NCI-H446 treated with DMSO at 0.1 percent for 48 hours (cell line): ENCODE results near the gene ALDH5A1.

Experiments
- DNase-seq: peaks from one replicate; lab custom pipeline; 2025; lab: John Stamatoyannopoulos, UW

ALDH5A1 gene

DNA sequence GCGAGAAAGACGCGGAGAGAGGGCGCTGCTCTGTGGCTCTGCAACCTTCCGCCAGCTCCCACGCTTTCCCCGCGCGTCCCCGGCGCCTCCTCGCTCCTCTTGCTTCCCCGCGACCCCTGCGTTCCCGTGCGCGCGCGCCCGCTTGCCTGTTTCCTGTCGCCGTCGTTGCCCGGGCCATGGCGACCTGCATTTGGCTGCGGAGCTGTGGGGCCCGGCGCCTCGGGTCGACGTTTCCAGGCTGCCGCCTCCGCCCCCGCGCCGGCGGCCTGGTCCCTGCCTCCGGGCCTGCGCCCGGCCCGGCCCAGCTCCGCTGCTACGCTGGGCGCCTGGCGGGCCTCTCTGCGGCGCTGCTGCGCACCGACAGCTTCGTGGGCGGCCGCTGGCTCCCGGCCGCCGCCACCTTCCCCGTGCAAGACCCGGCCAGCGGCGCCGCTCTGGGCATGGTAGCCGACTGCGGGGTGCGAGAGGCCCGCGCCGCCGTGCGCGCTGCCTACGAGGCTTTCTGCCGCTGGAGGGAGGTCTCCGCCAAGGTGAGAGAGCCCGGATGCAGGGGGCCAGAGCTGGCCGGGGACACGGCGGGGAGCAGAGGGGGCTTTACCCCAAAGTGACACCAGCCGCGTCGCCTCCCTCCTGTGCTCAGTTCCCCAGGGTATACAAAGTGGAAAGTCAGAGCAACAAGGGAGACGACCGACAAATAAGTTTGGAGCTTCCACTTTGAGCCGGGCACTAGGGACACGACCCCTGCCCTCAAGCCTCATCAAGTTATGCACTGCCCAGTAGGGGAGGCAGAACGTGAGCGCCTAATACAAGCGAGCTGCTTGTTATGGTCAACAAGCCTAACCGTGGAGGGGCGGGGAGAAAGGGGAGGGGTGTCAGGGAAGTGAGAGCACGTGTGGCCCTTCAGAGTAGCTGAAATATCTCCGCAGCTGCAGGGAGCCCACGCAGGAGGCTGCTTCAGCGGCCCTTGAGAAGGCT, at the start of gene ALDH5A1:
Gene ALDH5A1, plus strand, starts transcription at position 149 of the 975 bp plus-strand sequence. Its CDS starts 28 bp downstream, at position 177.
- no peak for DNase-seq

DNA sequence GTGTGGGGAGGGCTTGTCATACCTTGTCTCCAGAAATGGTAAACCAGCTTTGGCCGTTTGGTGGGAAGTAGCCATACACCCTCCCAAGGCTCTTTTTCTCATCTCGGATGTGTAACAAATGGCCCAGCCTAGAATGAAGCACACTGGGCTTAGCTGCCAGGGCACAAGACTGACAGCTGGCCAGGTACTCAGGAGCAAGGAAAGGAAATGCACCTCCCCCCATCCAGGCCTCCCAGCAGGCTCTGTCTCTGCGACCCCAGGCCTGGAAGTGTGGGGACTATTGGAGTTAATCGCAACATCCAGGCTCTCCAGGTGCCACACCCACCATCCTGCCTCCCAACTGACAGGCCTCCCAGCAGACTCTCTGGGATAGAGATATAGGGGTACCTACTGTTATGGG, 49.1 kb upstream of the ALDH5A1 start:
- DNase-seq = no peak

GRCh38 chr6:24446670-24447069, 48.1 kb upstream of the ALDH5A1 start:
- no peak for DNase-seq

DNA sequence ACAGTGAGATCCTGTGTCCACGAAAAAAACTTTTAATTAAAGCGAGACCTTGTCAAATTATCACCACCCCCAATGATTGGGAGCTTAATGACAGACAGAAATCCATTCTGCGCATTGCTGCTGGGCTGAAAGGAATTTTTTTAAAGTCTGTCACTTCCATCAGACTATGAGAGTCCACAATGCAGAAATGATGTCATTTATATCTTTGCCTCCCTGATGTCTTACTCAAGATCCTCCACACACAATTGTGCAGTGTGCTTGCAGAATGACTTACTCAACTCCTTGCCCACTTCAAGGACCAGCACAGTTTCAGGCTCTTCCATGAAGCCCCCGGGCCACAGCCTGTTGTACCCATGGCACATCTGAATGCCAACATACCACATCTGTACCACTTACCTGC, 46.4 kb upstream of the ALDH5A1 start:
- DNase-seq = no peak

GRCh38 chr6:24448828-24449525, 45.8 kb upstream of the ALDH5A1 start:
- DNase-seq = no peak

DNA sequence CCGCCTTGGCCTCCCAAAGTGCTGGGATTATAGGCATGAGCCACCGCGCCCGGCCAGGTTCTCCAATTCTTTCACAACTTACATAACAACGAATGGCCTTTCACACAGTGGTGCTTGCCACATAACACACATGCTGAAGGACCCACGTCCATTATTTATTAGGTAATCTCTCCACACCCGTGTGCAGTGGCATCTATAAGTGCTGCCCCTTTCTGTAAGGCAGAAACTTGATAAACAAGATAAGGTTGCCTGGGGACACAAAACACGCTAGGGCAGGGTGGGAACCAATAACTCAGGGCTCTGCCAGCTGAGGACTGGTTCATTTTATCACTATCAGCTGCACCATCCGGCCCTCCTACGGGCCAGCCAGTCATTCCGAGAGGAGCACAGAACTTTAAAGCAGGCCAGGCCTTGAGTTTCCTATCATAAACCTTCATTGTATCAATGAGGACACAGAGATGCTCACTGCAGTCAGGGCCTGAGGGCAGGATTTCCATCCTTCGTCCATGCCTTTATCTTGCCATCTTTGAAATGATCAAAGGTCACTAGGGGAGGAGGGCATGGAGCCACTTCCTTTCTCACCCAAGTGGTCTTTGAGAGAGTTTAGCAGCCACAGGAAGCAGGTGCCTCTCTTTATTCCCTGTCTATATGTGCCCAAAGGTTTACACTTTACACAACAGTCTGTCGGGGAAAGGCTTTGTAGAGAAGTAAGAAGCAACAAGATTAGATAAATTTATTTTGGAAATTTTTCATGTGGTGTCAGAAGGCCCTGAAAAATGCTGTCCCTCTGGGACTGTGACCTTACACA, 43.0 kb upstream of the ALDH5A1 start:
- no peak for DNase-seq

DNA sequence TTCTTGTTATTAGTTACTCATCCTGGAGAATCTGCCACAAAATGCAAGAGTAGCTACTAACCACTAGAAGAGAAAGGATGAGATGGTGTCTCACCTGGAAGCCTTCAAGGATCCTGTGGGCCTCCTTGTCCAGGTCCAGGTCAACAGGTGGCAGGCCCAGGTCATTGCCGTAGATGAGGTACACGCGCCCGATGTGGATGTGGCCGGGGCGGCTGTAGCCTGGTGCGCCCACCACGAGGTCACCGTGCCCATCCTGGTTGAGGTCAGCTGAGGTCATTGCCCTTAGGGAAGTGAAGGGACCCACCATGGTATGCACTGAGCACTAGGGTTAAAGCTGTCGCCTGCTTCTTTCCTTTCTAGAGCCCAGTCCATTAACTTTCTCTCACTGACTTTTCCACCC, 40.8 kb upstream of the ALDH5A1 start:
- DNase-seq = no peak

DNA sequence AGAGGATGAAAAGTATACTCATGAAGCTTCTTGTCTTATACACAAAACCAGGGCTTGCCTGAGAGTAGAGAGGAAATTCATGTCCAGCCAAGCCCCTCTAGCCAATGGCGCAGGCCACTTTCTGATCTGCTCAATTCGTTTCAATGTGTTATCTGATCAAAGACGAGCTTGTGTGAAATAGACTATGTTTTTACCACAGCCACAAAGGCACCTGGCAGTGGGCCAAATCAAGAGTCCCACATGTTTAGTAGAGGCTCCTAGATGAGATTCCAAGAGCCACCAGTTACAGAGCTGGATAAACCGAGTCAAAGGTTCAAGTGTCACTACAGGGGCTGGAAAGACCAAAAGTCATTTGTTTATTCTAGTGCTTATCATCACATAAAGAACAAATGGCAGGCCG, 40.3 kb upstream of the ALDH5A1 start:
- DNase-seq = no peak

- no peak for DNase-seq
These were observed 39.7 kb upstream of the ALDH5A1 start for GRCh38 chr6:24455061-24455460.

GRCh38 chr6:24458134-24458533, 36.6 kb upstream of the ALDH5A1 start:
- DNase-seq = no peak

DNA sequence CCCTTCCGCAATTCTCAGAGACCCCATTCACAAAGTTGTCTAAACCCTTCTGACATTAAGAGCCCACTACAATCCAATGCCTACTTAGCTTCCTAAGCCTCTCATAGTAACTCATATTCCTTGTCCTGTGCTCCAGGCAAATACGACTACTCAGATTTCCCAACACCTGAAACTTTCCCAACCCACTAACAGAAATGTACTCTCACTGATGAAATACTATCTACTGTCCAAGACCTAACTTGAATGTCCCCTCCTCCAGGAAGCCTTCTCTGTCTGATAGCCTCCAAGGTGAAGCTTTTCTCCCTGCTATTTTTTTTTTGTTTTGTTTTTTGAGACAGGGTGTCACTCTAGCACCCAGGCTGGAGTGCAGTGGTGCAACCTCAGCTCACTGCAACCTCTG, 35.8 kb upstream of the ALDH5A1 start:
- no peak for DNase-seq

- DNase-seq = no peak
These were observed 33.8 kb upstream of the ALDH5A1 start for GRCh38 chr6:24460966-24461365.

DNA sequence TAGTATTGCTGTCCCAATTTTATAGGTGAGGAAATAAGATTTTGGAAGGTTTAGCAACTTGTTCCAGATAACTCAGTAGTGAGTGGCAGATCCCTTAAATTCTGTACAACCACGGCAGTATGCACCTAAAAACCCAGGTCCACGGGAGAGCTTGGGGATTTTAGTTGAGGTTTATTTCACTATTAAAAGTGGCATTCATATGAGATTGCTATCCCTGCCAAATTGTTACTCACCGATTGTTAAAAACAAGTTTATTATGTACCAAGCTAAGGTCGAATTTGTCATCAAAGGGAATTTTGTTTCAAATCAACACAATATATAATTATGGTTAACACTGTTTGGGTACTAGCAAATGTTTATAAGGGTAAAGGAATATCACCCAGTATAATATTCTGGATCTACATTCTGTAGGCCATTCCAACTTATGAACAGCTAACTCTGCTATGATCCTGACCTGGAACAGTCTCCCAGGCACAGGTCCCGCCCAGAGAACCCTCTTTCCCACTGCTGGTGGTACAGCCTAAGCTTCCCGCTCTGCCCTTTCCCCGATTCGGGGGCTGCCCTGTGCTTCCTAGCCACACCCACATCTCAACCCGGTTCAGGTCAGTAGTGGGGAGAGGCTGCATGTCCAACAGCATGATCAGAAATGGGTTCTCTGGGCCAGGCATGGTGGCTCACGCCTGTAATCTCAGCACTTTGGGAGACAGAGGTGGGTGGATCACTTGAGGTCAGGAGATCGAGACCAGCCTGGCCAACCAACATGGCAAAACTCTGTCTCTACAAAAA, 30.3 kb upstream of the ALDH5A1 start:
- no peak for DNase-seq

GRCh38 chr6:24469811-24470210, 25.0 kb upstream of the ALDH5A1 start:
- no peak for DNase-seq

GRCh38 chr6:24472181-24472580, 22.6 kb upstream of the ALDH5A1 start:
- DNase-seq = no peak

GRCh38 chr6:24476631-24477030, 18.1 kb upstream of the ALDH5A1 start:
- no peak for DNase-seq

- DNase-seq = no peak
These were observed 17.7 kb upstream of the ALDH5A1 start for GRCh38 chr6:24477070-24477469.

DNA sequence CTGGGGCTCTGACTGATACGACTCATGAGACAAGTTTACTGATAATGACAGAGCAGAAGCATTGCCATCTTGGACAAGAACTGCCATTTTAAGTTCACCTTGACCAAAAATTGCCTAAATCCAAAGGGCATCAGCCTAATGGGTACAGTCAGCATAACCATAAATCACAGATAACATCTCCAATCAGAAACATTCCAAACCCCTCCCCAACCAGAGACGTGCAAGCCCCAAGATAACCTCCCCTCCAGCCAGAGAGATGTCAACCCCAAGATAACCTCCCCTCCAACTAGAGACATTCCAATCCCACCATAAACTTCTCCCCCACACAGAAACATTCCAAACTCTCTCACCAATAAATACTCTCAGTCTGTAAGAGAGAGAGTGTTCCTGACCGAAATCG, 15.9 kb upstream of the ALDH5A1 start:
- no peak for DNase-seq

- DNase-seq = no peak
These were observed 14.1 kb upstream of the ALDH5A1 start for GRCh38 chr6:24480705-24481104.

DNA sequence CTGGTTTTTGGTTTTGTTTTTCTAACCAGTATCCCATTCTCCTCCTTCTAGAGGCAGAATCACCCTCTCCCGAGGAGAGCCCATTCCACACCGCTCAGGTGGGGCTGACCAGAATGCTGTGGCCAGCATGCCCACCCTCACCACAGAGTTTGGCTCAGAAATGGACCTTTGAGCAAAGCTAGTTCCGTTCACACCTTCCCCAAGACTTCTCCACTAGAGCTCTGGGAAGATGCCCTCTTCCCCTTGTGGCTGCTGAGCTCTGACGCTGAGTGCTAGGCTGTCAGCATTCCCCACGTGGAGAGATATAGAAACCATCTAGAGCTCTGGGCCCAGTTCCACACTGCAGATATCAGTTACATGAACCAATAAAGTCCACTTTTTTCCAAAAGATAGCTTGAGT, 13.3 kb upstream of the ALDH5A1 start:
- DNase-seq = no peak

DNA sequence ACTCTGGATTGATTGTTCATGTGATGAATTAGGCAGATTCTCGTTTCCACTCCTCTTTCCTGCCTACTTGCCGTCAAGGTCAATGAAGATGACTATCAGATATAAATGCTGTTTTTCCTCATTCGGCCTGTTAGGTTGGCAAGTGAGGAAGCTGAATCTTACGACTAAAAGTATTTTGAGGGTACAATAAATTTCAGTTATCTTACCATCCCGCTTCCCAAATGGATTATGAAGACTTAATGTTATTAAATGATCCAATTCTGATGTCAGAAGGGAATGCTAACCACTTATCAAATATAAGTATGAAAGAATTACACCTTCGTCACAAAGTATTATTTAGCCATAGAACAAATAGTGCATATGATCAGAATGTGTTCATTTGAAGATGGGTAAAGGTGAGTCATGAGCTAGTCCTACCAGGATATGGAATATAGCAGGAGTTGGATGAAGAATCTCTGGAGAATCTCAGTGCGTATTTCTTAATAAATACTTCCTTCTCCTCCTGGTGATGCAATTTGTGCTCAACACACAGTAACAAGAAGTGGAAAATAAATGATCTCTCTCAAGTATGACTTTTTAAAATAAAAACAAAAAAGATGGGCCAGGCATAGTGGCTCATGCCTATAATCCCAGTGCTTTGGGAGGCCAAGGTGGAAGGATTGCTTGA, 10.0 kb upstream of the ALDH5A1 start:
- DNase-seq = no peak
